H1 (cell line): Measurements from ENCODE around the gene ZBTB20. TPM values are rescaled to one million over a fixed set of nuclear protein-coding genes. Genes with fewer than 3 reads are reported as not detected.

Source experiments
- BRCA1 ChIP-seq: IDR thresholded peaks from 2 replicates; pipeline ENCODE4 v1.6.1; 2012; ENCODE audit warnings: low read depth, low read length, improper control_type of control experiment
- USF2 ChIP-seq: IDR thresholded peaks from 2 replicates; pipeline ENCODE4 v1.6.1; 2011; ENCODE audit warnings: low read length, improper control_type of control experiment
- polyA plus RNA-seq, 7 experiments: library from polyadenylated mRNA; depleted of rRNA in 3 of 7; stranded (reverse) in 5 of 7; unstranded in 2 of 7; fragments of >200 nt in 5 of 7; fragments of 200-250 nt in 2 of 7; gene quantifications; 1 replicate in 5 of 7; 2 replicates in 1 of 7; 4 replicates in 1 of 7; pipeline versions ENCODE4 v1.2.1 to v1.2.3, GENCODE V29; 2011 to 2013; ENCODE audit warnings: missing spikeins in 2 of 7, mixed read lengths in 2 of 7
- total RNA-seq: library from RNA; stranded (reverse); fragmentation: NEBNext Ultra II Directional; extraction: Animal tissue kit (Norgen Biotek cat#: 25700); gene quantifications from 2 replicates; pipeline ENCODE4 v1.2.1, GENCODE V29; 2021

The ZBTB20 gene
- total and polyA plus RNA-seq, 2 of the 8 experiments (the other 6 are each of a cell fraction or from before 2014, with no cell fraction given) = 0.35 to 1.3 TPM

- TF ChIP-seq BRCA1 = no peak
- TF ChIP-seq USF2 = no peak
Measured at GRCh38 chr3:114758831-114759699, 388.0 kb downstream of the ZBTB20 start (continued).
